ENCODE results near the gene SELENOM.

SELENOM gene

GRCh38 chr22:31088233-31088986 is 19.0 kb downstream of the SELENOM start:
- TF ChIP-seq CTCF (IDR thresholded peaks at IDR 0.05; ENCODE audit: low read length), result no peak
- TF ChIP-seq EZH2 (IDR thresholded peaks at IDR 0.05; ENCODE audit: borderline replicate concordance, low read length), result no peak
- Histone ChIP-seq H3K4me1 (ENCODE audit: insufficient read depth, low read length, severe bottlenecking) (peaks cover 31% of the 10 kb centered on the region), H3K79me2 (ENCODE audit: insufficient read depth, low read length) (no peaks in the 10 kb centered on the region), H2AFZ (ENCODE audit: low read length) (no peak overlapping the region), H3K27me3 (ENCODE audit: insufficient read depth, low read length) (no peaks in the 10 kb centered on the region), H3K36me3 (ENCODE audit: insufficient read depth, low read length) (no peaks in the 10 kb centered on the region), H3K27ac (ENCODE audit: low read depth, low read length, poor library complexity, severe bottlenecking) (peak overlapping the region; percentile 50), H3K4me2 (ENCODE audit: low read length) (no peak overlapping the region), H3K9me2 (ENCODE audit: low read depth, low read length) (no peaks in the 10 kb centered on the region), H3K9me3 (ENCODE audit: low read length) (no peaks in the 10 kb centered on the region), H3F3A (ENCODE audit: insufficient read depth, low read length) (no peaks in the 10 kb centered on the region), H3K9ac (ENCODE audit: low read length) (no peak overlapping the region; the same call in 1 of the 2 replicates), H3K4me3 (ENCODE audit: low read depth, low read length, poor library complexity, severe bottlenecking) (no peak overlapping the region), H4K20me1 (ENCODE audit: insufficient read depth, low read length) (no peaks in the 10 kb centered on the region)

DNA sequence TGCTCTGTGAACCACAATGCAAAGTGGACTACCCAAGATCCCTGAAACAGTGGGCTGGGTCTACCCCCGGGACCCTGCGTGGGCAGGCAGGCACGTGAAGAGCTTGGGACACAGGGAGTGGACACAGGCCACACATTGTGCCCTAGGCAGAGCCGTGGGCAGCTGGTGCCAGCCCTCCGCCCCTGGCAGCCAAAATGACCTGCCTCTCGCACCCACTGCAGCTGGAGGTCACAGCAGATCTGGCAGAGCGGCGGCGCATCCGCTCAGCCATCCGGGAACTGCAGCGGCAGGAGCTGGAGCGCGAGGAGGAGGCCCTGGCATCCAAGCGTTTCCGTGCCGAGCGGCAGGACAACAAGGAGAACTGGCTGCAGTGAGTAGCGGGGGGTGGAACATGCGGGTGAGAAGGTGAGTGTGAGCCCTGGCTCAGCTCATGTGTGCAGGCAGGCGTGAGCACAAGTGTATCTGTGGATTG is 19.6 kb downstream of the SELENOM start:
- Histone ChIP-seq H4K20me1 (ENCODE audit: insufficient read depth, low read length) (no peaks in the 10 kb centered on the region), H3K36me3 (ENCODE audit: insufficient read depth, low read length) (no peaks in the 10 kb centered on the region), H3K27me3 (ENCODE audit: insufficient read depth, low read length) (no peaks in the 10 kb centered on the region), H3K9me3 (ENCODE audit: low read length) (no peaks in the 10 kb centered on the region), H3K79me2 (ENCODE audit: insufficient read depth, low read length) (no peaks in the 10 kb centered on the region), H3K9me2 (ENCODE audit: low read depth, low read length) (no peaks in the 10 kb centered on the region), H3K9ac (ENCODE audit: low read length) (no peak overlapping the region), H3F3A (ENCODE audit: insufficient read depth, low read length) (no peaks in the 10 kb centered on the region), H3K4me3 (ENCODE audit: low read depth, low read length, poor library complexity, severe bottlenecking) (no peak overlapping the region), H3K4me2 (ENCODE audit: low read length) (no peak overlapping the region), H3K4me1 (ENCODE audit: insufficient read depth, low read length, severe bottlenecking) (peaks cover 37% of the 10 kb centered on the region), H3K27ac (ENCODE audit: low read depth, low read length, poor library complexity, severe bottlenecking) (no peak overlapping the region), H2AFZ (ENCODE audit: low read length) (no peak overlapping the region)
- TF ChIP-seq CTCF (IDR thresholded peaks at IDR 0.05; ENCODE audit: low read length), result no peak
- no peak for TF ChIP-seq EZH2 (IDR thresholded peaks at IDR 0.05; ENCODE audit: borderline replicate concordance, low read length)

DNA sequence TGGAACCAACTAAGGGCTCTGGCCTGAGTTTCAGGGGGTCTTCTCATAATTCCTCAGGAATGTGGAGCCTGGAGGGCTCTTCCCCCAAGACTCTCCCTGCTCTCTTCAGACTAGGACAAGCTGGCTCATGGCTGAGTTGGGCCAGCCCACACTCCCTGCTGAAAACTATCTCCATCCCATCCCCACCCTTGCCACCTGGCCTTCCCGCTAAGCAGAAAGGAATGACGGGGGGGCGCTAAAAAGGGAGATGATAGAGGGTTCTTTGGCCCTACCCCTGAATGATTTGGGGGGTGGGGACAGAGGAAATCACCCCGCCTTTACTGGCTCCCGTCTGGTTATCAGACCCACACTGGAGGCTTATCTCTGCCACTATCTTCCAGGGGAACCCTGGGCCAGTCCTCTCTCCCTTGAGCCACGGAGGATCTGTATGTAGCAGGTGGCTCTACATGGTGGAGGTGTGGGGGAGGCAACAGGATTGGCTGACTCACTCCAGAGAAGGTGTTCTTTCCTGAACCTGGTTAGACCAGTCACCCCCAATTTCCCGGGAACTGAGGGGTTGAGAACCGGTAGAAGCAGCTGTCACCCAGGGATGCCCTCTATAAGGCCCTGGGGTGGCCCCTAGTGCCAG is 20.6 kb downstream of the SELENOM start:
- Histone ChIP-seq H4K20me1 (ENCODE audit: insufficient read depth, low read length) (no peaks in the 10 kb centered on the region), H3K27ac (ENCODE audit: low read depth, low read length, poor library complexity, severe bottlenecking) (no peak overlapping the region), H3K9me3 (ENCODE audit: low read length) (no peaks in the 10 kb centered on the region), H2AFZ (ENCODE audit: low read length) (no peak overlapping the region), H3K9me2 (ENCODE audit: low read depth, low read length) (no peaks in the 10 kb centered on the region), H3F3A (ENCODE audit: insufficient read depth, low read length) (no peaks in the 10 kb centered on the region), H3K4me1 (ENCODE audit: insufficient read depth, low read length, severe bottlenecking) (peaks cover 47% of the 10 kb centered on the region), H3K79me2 (ENCODE audit: insufficient read depth, low read length) (no peaks in the 10 kb centered on the region), H3K9ac (ENCODE audit: low read length) (no peak overlapping the region), H3K27me3 (ENCODE audit: insufficient read depth, low read length) (no peaks in the 10 kb centered on the region), H3K4me2 (ENCODE audit: low read length) (no peak overlapping the region), H3K4me3 (ENCODE audit: low read depth, low read length, poor library complexity, severe bottlenecking) (no peak overlapping the region), H3K36me3 (ENCODE audit: insufficient read depth, low read length) (no peaks in the 10 kb centered on the region)
- TF ChIP-seq EZH2 (IDR thresholded peaks at IDR 0.05; ENCODE audit: borderline replicate concordance, low read length), result no peak
- no peak for TF ChIP-seq CTCF (IDR thresholded peaks at IDR 0.05; ENCODE audit: low read length)
